HG02642 (cell line): ENCODE results near the gene MOSPD3.
"Not testable (repeated sequence)": the region's sequence is repeated elsewhere in the genome, so short reads cannot be mapped to it uniquely, and the experiment has no call there.

ENCODE experiments used
- ATAC-seq: cut with Tn5 transposase; IDR thresholded peaks from one replicate; pipeline ENCODE4 v1.9.1; 2021; ENCODE audit warnings: mild to moderate bottlenecking; ENCODE audit not compliant: unreplicated experiment, poor library complexity

The MOSPD3 gene, protein sequence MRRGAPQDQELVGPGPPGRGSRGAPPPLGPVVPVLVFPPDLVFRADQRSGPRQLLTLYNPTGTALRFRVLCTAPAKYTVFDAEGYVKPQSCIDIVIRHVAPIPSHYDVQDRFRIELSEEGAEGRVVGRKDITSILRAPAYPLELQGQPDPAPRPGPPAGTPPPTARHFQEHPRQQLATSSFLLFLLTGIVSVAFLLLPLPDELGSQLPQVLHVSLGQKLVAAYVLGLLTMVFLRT

DNA sequence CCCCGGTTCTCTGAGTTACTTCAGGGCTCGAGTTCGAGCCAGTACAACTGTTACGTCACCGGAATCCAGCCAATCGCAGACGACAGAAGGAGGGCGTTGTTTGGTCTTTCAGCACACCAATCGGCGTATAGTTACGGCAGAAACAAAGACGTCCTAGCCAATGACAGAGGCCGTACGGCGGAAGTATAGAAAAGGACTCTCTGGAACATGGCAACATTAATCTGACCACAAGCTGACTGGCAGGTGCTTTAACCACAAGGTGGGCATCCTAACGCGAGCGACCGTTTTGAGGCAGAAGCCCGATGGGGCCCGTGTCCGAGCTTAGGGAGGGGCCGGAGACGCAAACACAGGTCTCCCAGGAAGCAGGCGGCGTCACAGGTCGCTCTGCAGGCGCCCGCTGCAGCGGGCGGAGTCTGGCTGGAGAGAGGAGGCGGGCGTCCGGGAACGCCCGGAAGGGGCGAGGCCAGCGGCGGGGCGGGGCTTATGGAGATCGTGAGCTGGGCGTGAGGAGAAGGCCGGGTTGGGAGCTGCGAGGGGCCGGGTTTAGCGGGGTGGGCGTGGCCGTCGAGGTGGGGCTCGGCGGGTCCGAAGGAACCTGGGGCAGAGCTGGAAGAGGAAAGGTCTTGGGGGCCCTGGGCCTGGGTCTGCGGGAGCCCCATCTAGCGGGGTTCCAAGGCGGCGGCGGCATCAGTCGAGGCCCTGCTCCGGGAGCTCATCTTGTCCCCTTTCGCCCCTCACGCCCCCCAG lies at the start of gene MOSPD3:
MOSPD3 (plus strand) TSS at position 558 of the 747 bp plus-strand sequence. CDS start 252 bp downstream, outside the sequence.
- ATAC-seq: peak; percentile 94

DNA sequence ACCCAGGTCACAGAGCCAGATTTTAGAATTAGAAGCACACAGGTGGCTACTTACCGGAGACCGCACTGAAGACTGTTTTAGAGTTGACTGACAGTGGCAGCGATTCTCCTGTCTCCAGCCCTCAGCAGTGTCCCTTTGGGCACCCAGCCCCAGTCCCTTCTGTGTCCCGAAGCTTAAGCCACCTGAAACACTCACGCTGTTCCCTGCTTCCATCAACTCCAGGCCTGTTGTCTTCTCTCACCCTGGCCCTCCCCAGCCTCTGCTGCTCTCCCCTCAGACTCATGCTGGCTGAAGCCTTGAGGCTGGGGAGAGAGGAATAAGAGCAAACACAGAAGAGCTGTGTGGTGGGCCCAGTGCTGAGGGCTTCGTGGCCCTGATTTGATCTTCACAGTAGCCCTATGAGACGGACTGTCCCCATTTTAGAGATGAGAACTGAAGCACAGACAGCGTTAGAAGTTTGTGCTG lies 49.2 kb upstream of the MOSPD3 start:
- ATAC-seq: no peak

DNA sequence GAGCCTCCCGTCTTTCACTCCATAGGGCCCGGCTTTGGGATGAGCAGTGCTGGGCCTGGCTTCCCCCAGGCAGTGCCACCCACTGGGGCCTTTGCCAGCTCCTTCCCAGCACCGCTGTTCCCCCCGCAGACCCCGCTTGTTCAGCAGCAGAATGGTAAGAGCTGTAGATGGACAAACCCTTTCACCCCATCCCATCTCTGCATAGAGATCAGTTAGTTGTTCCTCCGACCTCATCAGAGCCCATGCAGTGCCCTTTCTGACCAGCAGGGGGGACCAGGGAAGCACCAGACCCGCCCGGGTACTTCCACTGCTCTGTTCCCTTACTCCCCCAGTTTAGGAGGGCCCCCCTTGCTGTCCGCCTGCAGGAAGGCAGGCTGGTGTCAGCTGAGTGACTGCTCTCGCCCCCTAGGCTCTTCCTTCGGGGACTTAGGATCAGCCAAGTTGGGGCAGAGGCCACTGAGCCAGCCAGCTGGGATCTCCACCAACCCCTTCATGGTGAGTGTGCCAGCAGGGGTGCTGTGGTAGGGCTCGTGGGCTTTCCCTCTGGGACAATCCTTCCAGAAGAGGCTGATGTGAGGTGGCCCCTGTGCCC lies 48.4 kb upstream of the MOSPD3 start:
- no peak for ATAC-seq

DNA sequence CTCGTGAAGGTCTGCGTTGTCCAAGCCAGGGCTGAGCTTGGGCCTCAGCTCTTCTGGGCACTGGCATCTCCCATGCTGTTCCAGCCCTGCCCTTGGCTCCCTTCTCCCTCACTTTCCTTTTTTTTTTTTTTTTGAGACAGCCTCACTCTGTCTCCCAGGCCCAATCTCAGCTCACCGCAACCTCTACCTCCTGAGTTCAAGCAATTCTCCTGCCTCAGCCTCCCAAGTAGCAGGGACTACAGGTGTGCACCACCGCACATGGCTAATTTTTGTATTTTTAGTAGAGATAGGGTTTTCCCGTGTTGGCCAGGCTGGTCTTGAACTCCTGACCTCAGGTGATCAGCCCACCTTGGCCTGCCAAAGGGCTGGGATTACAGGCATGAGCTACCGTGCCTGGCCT lies 47.9 kb upstream of the MOSPD3 start:
- not testable (repeated sequence) for ATAC-seq

DNA sequence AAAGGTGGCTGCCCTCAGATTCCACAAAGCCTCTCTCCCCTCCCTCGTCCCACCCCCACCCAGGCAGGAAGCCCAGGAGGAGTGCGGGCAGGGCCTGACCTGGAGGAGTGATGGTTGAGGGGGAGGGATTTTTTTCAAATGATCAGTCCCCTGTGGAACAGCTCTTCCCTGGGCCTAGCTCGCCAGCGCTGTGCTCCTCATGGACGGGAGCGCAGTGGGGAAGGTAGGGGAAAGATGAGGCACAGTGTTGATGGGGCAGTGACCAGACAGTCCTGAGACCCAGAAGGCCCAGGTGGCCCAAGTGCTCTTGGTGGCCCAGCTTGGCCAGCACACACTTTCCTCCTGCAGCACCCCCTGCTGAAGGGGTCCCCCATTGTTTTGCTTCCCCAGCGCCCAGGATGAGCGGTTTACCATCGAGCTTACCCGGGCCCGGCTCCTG lies 47.2 kb upstream of the MOSPD3 start:
- ATAC-seq: no peak

DNA sequence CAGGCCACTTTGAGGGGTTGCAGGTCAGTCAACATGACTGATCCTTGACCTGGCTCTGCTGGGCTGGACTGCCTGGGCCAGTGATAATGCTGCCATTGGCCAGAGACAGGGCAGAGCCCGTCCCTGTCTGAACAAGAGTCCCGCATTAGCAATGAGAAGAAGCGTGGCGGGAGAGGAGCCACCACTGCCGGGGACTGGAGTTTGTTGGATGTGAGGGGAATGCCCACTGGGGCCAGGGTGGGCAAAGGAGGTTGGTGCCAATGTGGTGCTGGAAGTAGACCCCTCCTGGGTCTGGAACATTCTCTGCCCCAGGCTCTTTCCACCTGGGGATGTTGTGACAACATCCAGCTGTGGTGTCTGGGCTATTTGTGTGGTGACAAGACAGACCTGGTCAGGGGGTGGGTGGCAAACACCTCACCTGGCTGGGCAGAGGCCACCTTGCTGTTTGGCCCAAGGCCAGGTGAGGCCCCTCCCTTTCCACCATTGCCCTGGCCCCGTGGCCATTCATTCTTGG lies 46.3 kb upstream of the MOSPD3 start:
- no peak for ATAC-seq

DNA sequence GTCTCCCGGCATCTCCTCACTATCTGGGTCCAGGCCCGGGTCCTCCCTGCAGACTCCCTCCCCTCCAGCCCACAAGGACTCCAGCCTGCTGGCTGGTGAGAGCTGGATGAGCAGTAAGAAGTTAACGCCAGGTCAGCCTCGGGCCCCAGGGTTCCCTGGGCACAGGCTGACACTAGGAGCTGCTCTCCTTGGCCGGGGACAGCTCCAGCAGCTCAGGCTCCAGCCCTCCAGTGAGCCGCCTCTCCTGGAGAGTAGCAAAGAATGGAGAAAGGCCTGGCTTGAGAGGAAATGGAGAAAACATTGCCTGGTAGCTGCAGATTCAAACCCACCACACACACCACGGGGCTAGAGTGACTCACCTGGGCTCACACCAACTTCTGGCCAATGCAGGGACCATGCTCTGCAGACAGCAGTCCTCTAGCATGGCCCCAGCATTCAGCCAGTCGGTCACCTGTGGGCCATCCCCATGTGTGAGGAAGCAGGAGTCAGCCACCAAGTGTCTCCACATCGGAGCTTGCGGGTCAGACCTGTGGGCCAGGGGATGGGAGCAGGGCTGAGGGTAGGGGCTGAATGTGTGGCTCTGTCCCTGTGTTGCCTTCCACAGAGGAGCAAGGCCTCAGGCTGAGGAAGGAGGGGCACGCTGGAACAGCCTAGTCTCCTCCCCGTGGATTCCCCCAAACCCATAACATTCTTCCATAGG lies 45.2 kb upstream of the MOSPD3 start:
- ATAC-seq: no peak

DNA sequence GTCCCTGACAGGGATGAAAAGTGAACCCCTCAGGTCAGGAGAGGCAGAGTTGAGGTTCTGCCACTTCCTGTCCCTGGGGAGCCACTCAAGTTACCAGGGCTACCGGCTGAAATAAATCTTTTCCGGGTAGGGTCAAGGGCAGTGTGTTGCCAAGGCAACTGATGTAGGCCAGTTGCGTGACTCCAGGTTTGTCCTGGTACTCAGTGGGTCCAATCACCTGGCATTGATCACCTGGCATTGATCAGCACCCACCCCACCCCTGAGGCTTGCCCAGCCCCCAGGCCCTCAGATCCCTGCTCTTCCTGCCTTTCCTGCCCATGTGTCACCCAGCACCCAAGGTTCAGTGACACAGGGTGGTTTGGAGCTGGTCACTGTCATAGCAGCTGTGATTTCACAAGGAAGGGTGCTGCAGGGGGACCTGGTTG lies 44.6 kb upstream of the MOSPD3 start:
- no peak for ATAC-seq

DNA sequence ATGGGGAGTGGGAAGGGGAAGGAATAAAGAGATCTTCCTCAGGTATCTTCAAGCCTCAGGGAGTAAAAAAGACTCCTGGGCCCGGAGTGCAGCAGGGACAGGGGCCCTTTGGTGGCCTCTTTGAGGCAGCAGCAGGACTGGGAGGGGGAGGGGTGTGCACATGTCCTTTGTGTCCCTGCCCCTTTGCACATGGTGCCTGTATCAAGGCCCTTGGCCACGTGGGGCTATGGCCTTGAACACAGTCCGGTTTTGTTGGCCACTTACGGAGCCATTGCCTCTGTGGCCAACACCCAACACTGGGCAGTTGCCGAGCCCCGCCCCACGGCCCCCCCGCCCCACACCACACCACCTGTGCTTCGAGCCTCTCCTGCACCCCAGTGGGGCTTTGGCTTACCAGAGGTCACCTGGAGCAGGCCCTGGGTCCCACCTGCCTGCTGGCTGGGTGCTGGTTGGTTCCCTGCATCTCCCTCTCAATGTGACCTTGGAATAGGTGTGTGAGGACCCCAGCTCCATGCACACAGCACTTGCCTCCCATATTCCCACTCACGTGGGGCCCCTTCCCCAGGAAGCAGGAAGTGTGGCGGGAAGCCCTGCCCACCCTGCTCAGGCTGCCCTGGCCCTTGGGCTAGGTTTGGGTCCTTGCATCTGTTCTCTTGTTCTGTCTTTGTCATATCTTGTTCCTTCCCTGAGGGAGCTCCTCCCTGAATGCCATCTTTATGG lies 44.0 kb upstream of the MOSPD3 start:
- ATAC-seq: no peak

DNA sequence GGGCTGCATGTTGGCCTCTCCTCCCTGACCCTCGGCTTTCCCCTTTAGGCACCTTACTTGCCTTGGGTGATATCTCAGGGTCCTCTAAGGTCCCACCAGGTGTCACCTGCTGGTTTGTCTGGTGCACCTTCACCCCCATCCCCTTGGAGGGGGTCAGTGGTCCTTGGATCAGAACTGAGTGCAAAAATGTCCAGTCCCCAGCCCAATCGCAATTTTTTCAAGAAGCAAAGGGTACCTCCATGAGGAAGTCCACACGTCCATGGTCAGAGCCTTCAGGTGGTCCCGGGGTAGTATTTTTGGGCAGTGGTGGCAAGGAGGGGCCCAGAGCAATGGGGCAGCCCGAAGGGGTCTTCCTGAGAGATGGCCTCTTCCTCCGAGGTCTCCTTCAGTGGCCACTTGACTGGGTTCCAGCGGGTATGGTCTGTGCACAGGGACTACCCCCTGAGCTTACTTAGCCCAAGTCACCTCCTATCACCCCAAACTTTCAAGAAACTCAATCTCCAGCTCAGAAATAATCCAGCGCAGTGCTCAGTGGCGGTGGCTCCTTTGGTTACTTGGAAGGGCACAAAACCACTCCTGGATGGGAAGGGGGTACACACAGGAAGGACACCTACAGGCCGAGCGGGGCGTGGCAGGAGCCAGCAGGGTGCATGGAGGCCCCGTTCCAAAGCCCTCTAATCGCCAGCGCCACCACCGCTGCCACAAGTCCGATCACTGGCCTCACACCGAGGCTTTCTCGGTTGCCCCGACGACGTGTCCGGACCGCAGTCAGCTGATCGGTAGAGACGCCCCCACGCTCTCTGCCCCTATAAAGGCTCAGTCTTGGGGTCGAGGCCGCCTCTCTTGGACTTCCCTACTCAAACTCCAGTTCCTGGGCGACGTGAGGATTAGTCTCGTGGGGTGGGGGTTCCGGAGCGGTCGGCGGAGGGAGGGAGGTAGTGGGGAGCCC lies 43.2 kb upstream of the MOSPD3 start:
- ATAC-seq: no peak

DNA sequence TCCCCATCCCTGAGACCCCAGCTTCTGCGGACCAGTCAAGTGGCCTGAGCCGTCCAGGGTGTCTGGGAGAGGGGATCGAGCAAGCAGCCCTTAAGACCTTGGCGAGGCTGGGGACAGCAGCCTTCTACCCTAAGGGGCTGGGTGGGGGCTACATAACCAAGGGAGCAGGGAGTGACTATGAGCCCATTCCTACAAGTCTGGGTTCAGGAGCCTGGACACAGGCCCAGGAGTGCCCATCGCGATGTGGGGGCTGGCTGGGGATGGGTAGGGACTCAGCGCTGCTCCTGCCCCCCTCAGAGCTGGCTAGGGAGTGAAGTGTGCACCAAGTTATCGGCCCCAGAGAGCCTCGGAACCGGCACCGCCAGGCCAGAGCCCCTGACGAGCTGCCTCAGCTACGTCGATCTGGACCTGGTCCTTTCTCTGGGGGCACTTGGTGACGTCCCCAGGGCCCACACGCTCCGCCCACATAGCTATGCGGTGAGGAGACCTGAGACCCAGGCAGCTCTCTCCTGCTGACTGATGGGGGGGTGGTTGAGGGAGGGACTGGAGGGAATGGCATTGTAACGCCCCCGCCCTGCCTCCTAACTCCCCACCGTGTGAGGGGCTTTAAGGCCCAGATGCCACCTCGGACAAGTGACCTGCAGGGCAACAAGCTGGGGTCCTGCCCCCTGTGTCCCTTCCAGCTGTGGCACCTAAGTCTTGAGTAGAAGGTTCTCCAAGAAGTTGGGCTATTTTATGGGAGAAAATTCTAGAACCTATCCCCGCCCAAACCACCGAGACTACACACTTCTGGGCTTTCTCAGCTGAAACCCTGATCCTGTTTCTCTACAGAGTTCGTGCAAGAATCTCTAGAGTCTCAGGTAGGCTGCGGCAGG lies 41.1 kb upstream of the MOSPD3 start:
- no peak for ATAC-seq

DNA sequence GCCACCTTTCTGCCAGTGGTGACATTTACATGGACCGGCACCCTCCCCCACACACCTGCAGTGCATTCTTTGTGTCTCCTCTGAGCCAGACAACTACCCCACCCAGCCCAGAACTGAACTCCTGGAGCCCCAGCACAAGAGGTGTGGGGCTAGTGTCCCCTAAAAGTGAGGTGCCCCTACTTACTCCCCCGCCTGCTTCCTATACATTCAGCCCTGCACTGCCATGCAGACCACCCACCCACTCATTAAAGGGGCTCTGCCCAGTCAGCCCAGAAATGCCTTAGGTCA lies 40.6 kb upstream of the MOSPD3 start:
- no peak for ATAC-seq

DNA sequence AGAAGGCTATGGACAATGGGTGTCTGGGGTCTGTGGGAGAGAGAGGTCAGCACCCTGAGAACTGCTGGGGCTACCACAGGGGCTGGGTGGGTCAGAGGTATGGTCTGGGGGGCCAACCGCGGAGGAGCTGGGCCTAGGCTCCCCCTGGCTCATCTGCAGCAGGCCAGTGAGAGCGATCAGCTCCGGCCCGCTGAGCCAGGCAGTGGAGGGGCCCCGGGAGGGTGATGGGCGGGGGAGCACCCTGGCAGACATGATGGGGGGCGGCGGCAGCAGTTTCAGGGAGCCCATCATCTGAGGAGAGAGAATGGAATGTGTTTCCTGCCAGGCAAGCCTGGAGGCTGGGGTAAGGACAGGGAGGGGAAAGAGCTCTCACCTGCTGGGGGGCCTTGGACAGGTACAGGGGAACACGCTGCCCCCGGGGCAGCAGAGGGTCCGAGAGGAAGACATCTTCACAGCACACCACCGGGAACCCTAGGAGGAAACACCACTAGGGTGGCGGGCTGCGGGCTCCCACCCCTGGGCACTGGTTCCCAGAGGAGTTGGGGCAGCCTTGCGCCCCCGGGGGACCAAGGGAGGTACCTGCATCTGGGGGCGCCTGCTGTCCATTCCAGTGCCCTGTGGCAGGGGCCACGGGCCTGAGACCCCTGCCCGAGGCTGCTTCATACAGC lies 39.9 kb upstream of the MOSPD3 start:
- no peak for ATAC-seq

DNA sequence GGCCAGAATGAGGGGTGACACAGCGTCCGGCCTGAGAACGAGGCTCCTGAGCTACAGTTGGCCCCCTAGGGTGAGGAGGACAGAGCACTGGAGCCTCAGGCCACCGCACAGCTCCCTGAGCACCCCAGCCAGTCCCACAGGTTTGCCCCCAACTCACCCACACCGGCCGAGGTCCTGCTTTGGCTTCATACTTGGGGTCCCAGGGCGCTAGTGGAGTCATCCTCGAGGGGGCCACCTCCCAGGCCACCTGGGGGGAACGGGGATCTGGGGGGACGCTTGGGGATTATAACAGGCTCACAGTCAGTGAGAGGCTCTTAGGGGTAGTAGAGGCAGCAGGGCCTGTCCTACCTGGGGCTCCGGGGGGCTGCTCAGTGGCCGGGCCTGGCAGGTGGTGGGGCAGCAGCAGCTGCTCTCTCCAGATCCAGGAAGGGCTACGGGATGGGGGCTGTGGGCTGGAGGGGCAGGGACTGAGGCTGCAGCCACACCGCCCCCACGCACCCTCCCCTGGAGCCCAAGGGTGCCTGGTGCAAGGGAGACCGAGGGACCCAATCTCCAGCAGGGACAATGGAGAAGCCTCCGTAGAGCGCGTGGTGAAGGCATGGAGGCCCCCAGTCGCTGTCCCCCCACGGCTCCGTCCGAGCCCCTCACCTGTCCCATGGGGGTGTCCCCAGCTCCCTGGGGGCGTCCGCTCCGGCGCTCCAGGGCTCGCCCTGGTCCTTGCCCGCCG lies 39.2 kb upstream of the MOSPD3 start:
- ATAC-seq: no peak

DNA sequence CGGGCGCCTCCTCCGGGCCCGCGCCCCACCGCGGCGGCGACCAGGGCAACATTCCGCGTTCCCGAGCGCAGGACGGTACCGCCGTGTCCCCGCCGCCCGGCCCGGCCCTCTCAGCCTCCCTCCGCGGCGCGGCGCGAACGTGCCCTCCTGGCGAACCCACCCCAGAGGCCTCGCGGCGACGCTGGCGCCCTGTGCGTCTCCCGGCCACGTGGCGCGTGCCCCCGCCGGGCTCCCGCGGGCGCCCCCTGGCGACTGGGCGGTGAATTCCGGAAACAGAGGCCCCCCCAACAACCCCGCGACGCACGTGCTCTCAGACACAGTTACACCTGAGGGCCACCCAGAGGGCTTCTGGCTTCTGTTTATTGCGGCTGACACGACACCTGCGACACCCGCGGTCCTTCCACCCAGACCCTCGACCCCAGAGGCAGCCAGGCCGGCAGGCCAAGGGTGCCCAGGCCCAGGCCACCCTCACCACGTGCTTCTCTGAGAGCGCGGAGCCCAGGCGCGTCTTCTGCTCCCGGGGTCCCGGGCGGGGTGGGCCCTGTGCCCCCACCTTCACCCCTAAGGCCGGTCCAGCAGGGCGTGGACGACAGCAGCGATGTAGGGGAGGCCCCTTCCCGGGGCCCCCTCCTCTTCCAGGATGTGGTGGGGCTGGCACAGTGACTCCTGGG lies 38.5 kb upstream of the MOSPD3 start, which contains the start of gene SAP25:
SAP25 (minus strand) TSS at position 210 of the 671 bp plus-strand sequence; CDS start at position 52, 158 bp downstream.
- no peak for ATAC-seq
